OCI-M2 (cell line): ENCODE results near the gene TMEM191C.
"Not testable (repeated sequence)": the region's sequence is repeated elsewhere in the genome, so short reads cannot be mapped to it uniquely, and the experiment has no call there.

Experiments used
- DNase-seq: peaks from one replicate; lab custom pipeline; 2025; ENCODE audit not compliant: unreplicated experiment; lab: John Stamatoyannopoulos, UW

Gene TMEM191C

GRCh38 chr22:21469097-21469994, 2.2 kb downstream of the TMEM191C start:
- not testable (repeated sequence) for DNase-seq

- not testable (repeated sequence) for DNase-seq
Observed at GRCh38 chr22:21472984-21473383, 5.8 kb downstream of the TMEM191C start.

- not testable (repeated sequence) for DNase-seq
Observed at GRCh38 chr22:21473664-21474063, 6.5 kb downstream of the TMEM191C start.

GRCh38 chr22:21484039-21484438, 16.9 kb downstream of the TMEM191C start:
- DNase-seq, result not testable (repeated sequence)

- not testable (repeated sequence) for DNase-seq
Observed at GRCh38 chr22:21487723-21488122, 20.5 kb downstream of the TMEM191C start.

- DNase-seq, result not testable (repeated sequence)
Observed at GRCh38 chr22:21489149-21489680, 22.0 kb downstream of the TMEM191C start.

- DNase-seq, result not testable (repeated sequence)
Observed at GRCh38 chr22:21490556-21490955, 23.4 kb downstream of the TMEM191C start.

- DNase-seq, result not testable (repeated sequence)
Observed at GRCh38 chr22:21492271-21492670, 25.1 kb downstream of the TMEM191C start.

GRCh38 chr22:21493789-21494782, 26.9 kb downstream of the TMEM191C start:
- DNase-seq, result not testable (repeated sequence)

GRCh38 chr22:21497984-21498383, 30.8 kb downstream of the TMEM191C start:
- not testable (repeated sequence) for DNase-seq

GRCh38 chr22:21498489-21498888, 31.3 kb downstream of the TMEM191C start:
- DNase-seq, result not testable (repeated sequence)

GRCh38 chr22:21499623-21500506, 32.7 kb downstream of the TMEM191C start:
- not testable (repeated sequence) for DNase-seq

GRCh38 chr22:21510397-21510796, 43.2 kb downstream of the TMEM191C start:
- not testable (repeated sequence) for DNase-seq

- not testable (repeated sequence) for DNase-seq
Observed at GRCh38 chr22:21512022-21512421, 44.8 kb downstream of the TMEM191C start.

- DNase-seq, result not testable (repeated sequence)
Observed at GRCh38 chr22:21514117-21514516, 46.9 kb downstream of the TMEM191C start.

GRCh38 chr22:21515234-21515633, 48.0 kb downstream of the TMEM191C start:
- DNase-seq, result not testable (repeated sequence)

GRCh38 chr22:21516522-21516921, 49.3 kb downstream of the TMEM191C start:
- not testable (repeated sequence) for DNase-seq

GRCh38 chr22:21516970-21517764, 50.0 kb downstream of the TMEM191C start:
- not testable (repeated sequence) for DNase-seq
